HG03135 (cell line): ENCODE data around the gene ALKAL2.

Experiments
- ATAC-seq: cut with Tn5 transposase; IDR thresholded peaks from one replicate; pipeline ENCODE4 v1.9.1; 2021; ENCODE audit warnings: mild to moderate bottlenecking, moderate library complexity; ENCODE audit not compliant: unreplicated experiment

ALKAL2 gene

DNA sequence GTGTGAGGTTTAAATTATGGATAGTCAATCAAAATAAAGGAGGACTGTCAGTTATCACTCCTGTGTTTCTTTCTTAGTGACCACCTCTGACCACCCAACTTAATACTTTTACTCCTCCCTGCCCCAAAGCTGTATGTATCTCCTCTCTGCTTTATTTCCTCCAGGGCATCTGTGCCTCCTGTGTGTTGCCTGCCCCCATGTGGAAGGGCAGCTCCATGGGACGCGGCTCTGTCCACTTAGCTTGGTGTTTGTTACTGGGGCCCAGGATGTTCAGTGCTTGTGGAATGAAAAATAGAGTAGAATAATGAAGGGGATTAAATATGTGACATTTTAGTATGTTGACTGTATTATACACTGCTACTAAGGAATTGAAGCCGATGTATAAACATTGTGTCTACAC is 13.4 kb downstream of the ALKAL2 start:
- no peak for ATAC-seq

DNA sequence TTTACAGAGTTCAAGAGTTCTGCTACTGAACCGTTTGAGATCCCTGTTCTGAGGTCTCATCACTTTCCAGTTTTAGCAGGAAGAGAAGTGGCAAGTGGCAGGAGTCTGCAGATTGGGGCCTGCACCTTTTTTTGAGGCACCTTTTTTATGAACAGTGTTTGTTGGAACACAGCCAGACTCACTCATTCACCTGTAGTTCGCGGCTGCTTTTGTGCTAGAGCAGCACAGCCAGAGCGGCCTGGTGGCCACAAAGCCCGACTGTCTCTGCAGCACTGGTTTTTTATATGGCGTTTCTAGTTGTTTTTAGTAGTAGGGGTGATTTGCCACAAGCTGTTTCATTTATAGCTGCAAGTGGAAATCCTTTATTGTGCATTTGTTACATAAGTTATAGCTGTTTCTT is 14.6 kb downstream of the ALKAL2 start:
- no peak for ATAC-seq

DNA sequence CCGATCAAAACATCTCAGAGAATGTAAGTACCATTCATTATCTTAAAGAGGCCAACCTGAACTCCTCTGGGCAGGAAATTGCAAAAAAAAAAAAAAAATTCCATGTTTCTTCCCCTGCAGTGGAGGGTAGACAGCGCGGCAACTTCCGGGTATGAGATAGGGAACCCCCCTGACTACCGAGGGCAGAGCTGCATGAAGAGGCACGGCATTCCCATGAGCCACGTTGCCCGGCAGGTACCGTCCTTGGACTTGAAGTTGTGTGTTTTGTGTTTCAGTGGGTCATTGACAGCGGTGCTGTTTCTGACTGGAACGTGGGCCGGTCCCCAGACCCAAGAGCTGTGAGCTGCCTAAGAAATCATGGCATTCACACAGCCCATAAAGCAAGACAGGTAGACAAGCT is 16.0 kb downstream of the ALKAL2 start:
- ATAC-seq, result no peak

DNA sequence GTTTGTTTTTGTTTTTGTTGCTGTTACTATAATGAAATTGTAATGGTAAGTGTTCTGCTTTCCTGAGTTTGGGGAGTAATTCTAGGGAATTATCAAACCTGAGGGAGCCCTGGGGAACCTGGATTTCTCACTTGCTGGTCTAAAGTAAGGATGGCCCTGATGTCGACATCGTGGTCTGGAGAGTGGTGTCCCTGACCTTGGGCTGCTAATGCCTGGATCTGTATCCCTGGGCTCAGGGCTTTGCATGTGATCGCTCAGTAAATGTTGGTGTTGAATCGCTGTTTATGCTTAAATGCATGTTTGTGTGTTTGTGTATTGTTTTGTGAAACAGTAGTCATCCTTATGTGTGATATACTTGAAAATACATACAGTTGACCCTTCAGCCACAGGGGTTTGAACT is 17.0 kb downstream of the ALKAL2 start:
- no peak for ATAC-seq

DNA sequence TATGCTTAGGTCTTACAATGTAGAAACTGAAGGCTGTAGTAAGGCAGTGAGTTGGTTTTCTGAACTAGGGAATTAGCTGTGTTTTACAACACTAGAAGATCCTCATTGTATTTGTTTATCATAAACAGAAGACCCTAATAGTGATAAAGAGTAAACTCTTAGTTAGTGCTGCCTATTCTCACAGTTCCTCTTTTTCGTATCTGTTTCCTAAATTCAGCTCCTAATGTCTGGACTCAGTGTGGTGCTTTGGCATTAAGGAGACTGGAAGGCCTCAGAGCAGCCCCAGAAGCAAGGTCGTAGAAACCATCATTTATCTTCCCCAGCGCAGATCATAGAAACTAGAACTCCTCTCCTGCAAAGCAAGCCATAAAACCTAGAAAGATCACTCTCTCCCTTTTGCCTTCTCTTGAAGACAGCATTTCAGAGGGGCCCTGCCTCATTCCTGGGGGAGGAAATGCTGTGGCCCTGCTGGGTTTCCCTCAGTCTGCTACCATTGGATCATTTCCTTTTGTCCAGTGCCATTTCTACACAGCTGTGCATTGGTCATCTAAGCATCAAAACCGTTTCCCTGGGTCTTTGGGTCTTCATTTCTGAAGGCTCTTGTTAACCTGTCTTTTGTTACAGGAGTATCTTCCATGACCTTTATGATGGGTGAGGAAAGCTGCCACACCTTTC is 18.4 kb downstream of the ALKAL2 start:
- ATAC-seq, result no peak

DNA sequence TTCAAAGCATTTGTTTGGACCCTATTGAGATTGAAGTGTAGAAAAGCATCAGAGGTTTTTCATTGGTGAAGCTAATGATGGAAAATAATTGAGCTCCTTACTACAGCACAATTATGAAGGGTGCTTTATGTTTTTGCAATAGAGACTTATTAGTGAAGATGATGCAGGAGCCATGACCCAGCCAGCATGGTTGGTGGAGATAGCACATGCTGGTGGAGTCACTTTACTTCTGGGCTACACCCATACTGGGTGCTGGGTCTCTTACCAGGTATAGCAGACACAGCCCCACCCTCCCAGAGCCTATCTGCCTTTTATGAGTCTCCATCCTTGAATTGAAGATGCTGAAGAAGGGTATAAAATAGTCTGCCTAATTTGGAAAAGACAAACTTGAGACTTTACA is 19.6 kb downstream of the ALKAL2 start:
- ATAC-seq, result no peak

DNA sequence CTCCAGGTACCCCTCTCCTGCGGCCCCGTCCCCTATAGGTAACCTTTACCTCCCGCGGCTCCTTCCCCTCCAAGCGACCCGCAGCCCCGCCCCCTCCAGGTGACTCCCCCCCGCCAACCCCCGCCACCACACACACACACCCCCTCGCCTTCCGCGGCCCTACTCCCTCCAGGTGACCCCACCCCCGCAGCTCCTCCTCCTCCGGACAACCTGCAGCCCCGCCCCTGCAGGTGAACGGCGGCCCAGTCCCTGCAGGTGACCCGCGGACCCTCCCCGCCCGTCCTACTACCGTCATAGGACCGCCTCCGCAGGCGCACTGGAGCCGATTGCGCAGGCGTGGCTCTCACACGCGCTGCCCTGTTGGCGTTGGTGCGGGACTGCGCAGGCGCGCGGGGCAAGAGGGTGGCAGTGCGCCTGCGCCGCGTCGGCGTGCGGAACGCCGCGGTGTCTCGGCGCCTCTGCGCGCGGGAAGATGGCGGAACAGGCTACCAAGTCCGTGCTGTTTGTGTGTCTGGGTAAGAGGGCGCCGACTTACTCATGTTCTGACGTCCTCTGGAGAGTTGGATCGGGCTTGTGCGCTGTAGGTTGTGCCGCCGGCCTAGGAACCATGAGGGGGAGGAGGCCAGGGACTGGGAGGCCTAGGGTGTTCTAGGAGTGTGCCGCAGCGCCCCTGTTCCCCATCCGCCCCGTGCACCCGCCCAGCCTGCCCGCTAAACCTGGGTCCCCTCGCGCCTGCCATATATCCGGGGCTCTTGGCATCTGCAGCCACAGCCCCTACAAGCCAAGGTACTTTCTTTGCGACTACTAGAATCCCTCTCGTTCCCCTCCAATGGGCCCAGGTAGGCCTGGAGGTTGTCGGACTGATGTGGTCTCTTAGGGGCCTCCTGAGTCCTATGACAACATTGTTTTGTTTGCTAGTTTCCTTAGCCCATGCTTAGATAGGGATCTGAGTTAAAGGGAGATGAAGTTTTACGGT is 23.1 kb downstream of the ALKAL2 start, which contains the start of gene ACP1:
Gene ACP1 (plus strand): TSS at position 455 of the 976 bp plus-strand sequence. CDS start 18 bp downstream, at position 473.
- peak; percentile 89 for ATAC-seq

DNA sequence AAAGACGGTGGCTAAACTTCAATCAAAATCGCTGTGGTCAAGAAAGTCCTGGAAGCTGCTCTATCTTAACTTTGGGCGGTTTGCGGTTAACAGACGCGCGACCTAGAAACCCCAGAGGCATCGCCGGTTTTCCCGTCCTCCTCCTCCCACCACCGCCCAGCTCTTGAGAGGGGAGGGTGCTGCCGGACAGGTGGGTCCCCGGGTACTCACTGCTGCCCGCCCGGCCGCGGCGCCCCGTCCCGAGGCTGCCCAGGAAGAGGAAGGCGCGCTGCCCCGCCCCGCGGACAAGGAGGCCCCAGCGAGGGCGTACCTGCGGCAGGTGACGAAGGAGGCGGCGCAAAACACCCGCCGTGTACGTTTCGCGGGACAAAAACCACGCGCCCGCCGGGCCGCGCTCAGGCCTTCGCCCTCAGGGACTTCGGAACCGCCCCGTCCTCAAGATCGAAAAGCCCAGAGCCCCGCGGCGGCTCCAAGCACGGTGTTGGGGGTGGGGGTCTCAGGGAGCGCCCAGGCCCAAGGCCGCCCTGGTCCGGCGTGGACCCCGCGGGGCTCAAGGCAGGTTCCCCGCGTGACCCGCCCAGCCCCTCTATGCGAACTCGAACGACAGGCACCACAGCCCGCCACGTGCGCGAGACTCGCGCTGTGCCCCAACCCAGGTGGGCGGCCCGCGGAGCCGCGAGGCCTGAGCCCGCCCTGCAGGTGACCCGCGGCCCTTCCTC is 24.0 kb downstream of the ALKAL2 start, which contains the start of gene SH3YL1:
Gene SH3YL1 (minus strand): TSS at position 259 of the 719 bp plus-strand sequence. CDS start 48 bp downstream, at position 211.
- ATAC-seq, result peak; percentile 38

DNA sequence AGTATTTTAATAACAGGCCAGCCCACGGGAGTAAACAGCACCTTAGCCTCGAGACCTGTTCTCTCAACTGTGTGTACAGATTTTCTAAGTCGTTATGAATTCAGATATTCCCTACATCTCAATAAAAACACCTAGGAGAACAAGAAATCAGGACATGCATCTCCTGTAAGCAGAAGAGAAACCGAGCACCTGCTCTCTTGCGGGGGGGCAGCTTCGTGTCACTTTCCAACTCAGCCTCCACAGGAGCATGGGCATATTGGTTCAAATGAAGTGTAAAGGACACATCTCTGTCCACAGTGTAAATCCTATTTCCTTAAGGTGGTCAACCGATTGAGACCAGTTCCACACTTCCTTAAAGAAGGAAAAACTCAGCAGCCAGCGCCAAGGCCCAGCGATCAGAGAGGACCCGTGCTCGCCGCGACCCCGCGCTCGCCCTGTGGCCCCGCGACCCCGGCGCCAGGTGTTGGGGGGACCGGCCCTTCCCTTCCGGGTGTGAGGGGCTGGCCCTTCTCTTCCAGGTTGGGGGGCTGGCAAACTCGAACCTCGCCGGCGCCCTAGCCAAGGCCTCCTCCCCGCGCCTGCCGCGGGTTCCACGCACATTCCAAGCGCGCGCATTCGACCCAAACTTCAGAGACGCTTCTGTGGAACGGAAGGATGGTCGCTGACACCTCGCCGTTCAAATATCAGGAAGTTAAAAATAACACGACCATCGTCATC is 24.7 kb downstream of the ALKAL2 start:
- no peak for ATAC-seq

DNA sequence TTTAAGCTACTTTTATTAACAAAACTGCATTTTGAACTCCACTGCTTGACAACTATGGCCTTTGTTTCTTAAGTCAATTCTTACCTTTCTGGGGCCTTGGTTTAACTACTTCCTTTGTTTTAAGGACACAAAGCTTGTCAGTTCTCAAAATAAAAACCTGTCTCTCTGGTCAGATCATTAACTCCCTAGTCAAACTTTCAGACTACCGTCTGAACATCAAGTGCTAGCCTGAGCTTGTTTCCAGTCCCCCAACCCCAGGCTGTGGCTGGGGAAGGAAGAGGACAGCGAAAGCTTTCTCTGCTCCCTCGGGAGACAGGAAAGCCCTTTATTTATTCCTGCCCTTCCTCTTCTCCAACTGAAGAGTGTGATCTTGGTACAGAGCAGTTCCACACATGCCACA is 25.8 kb downstream of the ALKAL2 start:
- ATAC-seq, result no peak

DNA sequence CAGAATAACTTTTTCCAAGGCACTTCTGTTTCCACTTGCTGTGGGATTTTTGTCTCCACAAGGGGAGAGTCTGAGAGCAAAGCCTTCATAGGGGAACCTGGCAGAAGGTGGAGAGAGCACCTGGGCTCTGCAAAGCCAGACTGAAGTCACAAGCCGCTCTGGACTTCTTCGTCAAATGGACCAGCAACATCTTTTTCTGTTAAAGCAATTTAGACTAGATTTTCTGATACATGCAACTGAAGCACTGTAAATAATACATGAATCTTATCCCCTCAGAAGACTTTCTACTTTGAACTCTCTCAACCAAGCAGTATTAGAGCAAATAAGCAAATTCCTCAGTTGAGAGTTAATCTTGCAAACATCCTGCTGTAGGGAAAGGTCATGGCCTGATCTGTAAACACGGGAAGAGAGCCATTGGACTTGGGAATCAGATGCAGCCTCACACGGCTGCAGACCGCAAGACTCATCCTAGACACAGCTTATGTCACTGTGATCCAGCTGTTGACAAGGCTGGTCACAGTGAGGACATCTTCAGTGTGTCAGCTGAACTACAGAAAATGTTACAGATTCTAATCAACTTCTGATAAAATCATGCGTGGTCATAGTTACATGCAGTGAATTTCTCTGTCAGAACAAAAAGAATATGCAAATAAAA is 27.3 kb downstream of the ALKAL2 start:
- no peak for ATAC-seq

DNA sequence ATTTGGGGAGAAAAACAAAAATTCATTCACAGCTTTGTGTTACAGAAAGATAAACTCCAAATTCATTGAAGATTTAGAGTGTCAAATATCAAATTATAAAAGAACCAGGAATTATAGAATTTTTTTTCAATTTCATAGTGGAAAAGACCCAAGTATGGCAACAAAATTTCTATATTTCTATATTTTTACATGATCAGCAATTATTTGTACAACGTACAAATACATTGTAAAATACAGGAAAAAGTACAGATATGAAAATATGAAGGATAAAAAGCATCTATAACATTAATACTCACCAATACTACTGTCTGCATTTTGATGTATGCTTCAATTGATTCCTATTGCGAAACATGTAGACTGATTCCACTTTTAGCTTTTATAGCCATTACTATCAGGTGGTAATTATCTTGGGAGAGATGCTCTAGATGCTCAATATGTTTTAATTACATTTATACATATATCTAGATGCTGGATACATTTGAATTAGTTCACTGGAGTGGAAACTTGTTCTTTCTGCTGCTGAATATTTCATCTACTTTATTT is 28.0 kb downstream of the ALKAL2 start:
- no peak for ATAC-seq

DNA sequence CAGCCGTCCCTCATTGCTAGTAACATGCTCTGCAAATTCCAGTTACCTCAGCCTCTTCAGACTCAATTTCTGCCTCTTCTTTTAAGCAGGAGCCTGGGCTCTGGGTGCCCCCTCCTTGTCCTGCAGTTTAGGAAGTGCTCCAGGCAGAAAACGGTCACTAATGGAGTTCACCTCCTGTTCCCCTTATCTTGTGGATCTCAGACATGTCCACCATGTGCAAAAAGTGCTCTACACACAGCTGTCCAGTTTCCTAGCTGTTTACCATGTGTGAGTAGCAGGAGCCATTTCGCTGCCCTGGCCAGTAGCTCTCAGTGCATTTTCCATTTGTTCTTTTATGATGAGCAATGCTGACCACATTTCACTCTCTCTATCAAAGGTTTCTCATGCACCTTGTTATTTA is 29.0 kb downstream of the ALKAL2 start:
- ATAC-seq, result no peak

DNA sequence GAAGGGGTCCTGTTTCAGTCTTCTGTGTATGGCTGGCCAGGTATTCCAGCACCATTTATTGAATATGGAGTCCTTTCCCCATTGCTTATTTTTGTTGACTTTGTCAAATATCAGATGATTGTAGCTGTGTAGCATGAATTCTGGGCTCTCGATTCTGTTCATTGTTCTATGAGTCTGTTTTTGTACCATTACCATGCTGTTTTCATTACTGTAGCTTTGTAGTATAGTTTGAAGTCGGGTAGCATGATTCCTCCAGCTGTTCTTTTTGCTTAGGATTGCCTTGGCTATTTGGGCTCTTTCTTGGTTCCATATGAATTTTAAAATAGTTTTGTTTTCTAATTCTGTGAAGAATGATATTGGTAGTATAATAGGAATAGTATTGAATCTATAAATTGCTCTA is 30.0 kb downstream of the ALKAL2 start:
- ATAC-seq, result no peak

DNA sequence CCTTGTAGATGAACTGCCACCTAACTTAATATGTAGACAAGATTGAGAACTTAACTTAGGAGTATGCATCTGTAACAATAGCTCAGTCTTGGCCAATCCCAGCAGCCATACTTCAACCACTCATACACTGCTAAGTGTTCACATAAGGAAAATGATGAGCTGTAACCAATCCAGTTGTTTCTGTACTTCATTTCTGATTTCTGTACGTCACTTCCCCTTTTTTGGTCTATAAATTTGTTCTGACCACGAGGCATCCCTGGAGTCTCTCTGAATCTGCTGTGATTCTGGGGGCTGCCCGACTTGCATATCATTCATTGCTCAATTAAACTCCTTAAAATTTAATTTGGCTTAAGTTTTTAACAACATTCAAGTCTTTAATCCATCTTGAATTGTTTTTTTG is 30.5 kb downstream of the ALKAL2 start:
- ATAC-seq, result no peak

DNA sequence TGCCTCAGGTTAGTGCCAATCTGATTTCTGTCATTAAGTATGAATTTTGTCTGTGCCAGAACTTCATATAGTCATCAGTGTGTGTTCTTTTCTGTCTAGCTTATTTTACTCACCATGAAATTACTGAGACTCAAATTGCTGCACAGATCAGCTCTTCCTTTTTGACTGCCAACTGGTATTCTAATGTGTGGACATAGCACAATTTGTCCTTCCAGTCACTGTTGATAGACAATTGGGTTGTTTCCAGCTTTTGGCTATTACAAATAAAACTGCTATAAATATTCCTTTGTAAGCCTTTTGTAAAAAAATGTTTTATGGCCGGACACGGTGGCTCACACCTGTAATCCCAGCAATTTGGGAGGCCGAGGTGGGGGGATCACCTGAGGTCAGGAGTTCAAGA is 31.8 kb downstream of the ALKAL2 start:
- no peak for ATAC-seq

DNA sequence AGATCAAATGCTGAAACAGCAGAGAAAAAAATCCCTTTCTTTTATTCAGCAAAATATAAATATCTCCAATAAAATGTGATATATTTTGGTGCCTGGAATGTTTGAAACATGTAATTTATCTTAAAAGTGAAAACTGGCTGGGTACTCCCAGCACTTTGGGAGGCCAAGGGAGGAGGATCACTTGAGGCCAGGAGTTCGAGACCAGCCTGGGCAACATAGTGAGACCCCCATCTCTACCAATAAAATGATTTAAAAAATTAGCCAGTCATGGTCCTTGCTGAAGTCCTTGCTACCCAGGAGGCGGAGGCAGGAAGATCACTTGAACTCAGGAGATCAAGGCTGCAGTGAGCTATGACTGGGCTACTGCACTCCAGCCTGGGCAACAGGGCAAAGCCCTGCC is 32.7 kb downstream of the ALKAL2 start:
- no peak for ATAC-seq

DNA sequence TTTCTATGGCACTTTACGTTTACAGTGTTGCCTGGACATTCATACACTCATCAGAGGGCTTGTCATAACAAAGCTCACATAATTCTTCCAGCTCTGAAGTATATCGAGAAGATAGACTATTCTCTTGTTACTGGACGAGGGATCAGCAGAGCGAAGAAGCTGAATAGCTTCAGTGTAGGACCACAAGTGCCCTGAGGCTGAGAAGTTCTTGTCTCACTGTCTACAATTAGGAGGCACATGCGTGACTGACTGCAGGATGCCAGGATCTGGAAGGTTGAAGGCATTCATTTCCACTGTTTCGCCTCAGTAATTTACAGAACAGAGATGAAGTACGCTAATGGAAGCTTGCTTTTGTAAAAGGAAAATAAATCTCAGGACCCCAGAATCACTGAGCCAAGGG is 33.6 kb downstream of the ALKAL2 start:
- no peak for ATAC-seq

DNA sequence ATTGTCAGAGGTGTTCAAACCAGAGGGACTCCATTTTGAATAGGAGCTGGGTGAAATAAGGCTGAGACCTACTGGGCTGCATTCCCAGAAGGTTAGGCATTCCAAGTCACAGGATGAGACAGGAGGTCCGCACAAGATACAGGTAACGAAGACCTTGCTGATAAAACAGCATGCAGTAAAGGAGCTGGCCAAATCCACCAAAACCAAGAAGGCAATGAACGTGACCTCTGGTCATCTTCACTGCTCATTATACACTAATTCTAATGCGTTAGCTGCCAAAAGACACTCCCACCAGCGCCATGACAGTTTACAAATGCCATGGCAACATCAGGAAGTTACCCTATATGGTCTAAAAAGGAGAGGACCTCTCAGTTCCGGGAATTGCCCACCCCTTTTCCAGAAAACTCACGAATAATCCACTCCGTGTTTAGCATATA is 34.7 kb downstream of the ALKAL2 start:
- no peak for ATAC-seq
